Neuron (in vitro differentiated cells): ENCODE results near the gene NBPF8.
"Not testable (repeated sequence)": the region's sequence is repeated elsewhere in the genome, so short reads cannot be mapped to it uniquely, and the experiment has no call there.

Source experiments
- H2AFZ ChIP-seq: one replicate; pipeline ENCODE4 v1.6.1; 2013; ENCODE audit warnings: low read depth, mild to moderate bottlenecking, inconsistent platforms, low read length, moderate library complexity
- H3K27me3 ChIP-seq: one replicate; pipeline ENCODE4 v1.6.1; 2013; ENCODE audit warnings: low read length; ENCODE audit not compliant: insufficient read depth
- H3K36me3 ChIP-seq: one replicate; pipeline ENCODE4 v1.6.1; 2013; ENCODE audit warnings: low read length; ENCODE audit not compliant: insufficient read depth
- H3K4me1 ChIP-seq: one replicate; pipeline ENCODE4 v1.6.1; 2013; ENCODE audit warnings: low read length; ENCODE audit not compliant: insufficient read depth
- H3K4me3 ChIP-seq: 2 replicates; pipeline ENCODE4 v1.5.1; 2013; ENCODE audit warnings: mild to moderate bottlenecking, low read length, moderate library complexity
- H3K9me3 ChIP-seq: one replicate; pipeline ENCODE4 v1.6.1; 2013; ENCODE audit warnings: low read length

NBPF8 gene

DNA sequence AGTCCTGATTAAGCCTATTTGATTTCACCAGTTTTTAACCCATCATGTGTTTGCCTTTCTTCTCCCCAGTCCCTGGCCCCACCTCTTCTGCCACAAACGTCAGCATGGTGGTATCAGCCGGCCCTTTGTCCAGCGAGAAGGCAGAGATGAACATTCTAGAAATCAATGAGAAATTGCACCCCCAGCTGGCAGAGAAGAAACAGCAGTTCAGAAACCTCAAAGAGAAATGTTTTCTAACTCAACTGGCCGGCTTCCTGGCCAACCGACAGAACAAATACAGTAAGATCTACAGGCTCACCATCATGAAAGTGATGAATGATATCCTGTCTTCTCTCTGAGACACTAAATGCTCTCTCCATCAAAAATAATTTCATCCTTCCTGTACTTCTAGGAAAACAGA, 34.3 kb downstream of the NBPF8 start:
- H3K4me1 ChIP-seq, H2AFZ ChIP-seq, H3K36me3 ChIP-seq, H3K4me3 ChIP-seq, H3K27me3 ChIP-seq, H3K9me3 ChIP-seq: not testable (repeated sequence)
